GM10847 (cell line): ENCODE results near the gene UCK1.
A peak's percentile ranks its signal among the peaks of the same experiment; 100 is the strongest.

Source experiments
- POLR2A ChIP-seq: IDR thresholded peaks from 2 replicates; pipeline ENCODE4 v1.6.1; 2011; ENCODE audit not compliant: insufficient read length; ENCODE audit errors: extremely low read depth

Gene UCK1

DNA sequence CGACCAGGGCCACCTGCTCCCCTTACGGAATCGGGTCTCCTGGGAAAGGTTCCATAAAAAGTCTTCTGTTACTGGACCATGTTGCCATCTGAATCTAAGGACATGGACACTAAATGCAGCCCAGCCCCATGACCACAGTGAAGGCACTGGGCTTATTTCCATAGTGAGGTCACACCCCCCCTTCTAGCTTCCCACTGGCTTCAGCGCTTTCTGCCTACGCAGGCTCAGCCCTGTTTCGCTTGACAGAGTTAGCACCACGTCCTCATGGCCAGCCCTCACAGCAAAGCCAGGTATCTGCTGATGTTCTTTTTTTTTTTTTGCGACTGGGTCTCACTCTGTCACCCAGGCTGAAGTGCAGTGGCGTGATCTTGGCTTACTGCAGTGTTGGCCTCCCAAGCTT is 14.1 kb downstream of the UCK1 start:
- no peak for TF ChIP-seq POLR2A

DNA sequence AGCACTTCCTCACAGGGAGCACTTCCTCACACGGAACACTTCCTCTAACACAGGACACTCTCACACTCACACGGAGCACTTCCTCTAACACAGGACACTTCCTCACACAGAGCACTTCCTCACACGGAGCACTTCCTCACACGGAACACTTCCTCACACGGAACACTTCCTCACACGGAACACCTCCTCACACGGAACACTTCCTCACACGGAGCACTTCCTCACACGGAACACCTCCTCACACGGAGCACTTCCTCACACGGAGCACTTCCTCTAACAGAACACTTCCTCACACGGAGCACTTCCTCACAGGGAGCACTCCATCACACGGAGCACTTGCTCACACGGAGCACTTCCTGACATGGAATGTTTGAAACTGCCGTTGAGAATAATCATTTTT is 15.0 kb downstream of the UCK1 start:
- TF ChIP-seq POLR2A = no peak

DNA sequence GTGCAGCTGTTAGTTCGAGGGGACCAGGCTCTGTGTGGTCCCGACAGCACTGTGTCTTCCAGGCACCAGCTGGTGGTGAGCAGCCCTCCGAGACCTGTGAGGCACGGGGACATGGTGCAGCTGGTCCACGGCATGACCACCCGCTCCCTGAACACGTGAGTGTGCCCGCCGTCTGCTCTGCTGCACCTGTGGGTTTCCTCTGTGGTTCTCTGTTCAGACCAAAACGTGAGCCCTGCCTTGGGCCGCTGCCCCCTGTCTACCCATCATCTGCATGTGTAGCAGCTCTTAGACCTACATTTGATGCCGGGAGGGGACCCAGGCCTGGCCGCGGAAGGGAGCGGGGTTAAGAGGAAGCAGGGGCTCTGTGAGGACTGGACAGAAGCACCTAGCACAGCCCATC is 17.9 kb downstream of the UCK1 start:
- TF ChIP-seq POLR2A = no peak

DNA sequence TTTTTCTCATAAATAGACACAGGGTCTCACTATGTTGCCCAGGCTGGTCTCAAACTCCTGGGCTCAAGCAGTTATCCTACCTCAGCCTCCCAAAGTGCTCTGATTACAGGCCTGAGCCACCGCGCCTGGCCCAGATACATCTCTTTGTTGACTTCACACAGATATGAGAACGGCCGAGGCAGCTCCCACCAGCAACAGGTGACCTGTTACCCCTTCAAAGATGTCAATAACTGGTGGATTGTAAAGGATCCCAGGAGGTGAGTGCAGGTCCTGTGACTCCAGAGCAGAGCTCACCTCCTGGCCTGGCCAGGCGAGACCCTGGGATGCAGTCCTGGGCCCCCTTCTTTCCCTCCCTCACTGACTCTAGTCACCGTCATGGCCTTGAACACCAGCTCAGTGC is 19.2 kb downstream of the UCK1 start:
- TF ChIP-seq POLR2A = no peak

DNA sequence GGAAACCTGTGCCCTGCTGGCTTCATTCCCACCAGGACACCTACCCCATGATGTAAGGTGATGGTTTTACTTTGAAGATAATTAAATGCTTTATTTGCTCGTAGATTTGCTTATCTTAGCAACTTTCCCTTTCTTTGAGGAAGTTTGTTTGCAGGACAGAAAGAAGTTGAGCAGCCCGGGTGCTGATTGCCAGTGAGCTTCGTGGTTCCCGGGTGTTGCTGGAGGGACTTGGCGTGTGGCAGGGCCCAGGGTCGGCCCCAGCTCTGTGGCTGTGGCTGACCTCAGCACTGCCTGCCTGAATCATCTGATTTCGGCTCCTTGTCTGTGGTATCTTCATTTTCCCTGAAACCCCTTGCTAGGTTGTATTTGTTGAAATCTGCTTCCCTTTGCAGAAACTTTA is 19.6 kb downstream of the UCK1 start:
- no peak for TF ChIP-seq POLR2A

DNA sequence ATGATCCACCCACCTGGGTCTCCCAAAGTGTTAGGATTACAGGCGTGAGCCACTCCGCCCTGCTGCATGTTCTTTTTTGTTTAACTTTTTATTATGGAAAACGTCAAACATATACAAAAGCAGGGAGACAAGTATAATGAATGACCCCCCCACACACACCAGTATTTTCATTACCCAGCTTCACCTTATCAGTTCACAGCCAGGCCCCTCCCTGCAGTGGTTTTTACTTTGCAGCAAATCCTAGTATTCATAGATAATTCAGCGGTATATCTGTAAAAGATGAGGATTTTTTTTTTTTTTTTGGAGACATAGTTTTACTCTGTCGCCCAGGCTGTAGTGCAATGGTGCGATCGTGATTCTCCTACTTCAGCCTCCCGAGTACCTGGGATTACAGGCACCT is 26.1 kb downstream of the UCK1 start:
- no peak for TF ChIP-seq POLR2A

DNA sequence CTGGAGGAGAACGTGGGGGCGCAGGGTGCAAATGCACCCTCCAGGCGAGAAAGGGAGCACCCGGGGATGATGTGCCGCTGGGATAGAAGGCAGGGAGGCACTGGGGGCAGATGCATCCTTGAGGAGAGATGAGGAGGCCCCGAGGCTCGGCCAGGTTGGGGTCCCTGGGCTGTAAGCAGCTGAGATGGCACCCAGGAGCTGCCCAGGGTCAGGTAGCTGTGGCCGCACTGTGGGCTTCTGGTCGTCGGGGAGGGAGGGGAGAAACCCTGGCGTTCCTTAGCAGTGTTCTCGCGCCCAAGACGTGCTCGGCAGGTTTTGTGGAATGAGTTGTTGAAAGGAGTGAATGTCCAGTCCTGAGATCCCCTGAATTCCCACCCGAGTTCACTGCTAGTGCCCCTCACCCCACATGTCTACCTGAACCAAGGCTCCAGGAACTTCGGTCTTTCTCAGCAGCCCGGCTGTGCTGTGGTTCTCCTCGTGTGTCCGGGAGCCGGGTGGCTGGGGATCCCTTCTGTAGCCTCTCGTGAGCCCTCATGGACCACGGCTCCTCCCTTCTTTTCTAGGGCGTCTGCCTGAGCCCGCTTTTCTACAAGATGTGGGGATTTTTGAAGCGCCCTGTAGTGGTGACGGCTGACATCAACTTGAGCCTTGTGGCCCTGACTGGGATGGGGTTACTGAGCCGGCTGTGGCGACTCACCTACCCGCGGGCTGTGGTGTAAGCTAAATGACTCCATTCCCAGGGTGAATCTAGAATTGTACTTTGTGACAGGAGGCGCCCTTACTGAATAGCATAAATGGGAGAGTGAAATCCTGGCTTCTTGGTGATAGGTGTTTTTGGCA is 27.2 kb downstream of the UCK1 start:
- no peak for TF ChIP-seq POLR2A

DNA sequence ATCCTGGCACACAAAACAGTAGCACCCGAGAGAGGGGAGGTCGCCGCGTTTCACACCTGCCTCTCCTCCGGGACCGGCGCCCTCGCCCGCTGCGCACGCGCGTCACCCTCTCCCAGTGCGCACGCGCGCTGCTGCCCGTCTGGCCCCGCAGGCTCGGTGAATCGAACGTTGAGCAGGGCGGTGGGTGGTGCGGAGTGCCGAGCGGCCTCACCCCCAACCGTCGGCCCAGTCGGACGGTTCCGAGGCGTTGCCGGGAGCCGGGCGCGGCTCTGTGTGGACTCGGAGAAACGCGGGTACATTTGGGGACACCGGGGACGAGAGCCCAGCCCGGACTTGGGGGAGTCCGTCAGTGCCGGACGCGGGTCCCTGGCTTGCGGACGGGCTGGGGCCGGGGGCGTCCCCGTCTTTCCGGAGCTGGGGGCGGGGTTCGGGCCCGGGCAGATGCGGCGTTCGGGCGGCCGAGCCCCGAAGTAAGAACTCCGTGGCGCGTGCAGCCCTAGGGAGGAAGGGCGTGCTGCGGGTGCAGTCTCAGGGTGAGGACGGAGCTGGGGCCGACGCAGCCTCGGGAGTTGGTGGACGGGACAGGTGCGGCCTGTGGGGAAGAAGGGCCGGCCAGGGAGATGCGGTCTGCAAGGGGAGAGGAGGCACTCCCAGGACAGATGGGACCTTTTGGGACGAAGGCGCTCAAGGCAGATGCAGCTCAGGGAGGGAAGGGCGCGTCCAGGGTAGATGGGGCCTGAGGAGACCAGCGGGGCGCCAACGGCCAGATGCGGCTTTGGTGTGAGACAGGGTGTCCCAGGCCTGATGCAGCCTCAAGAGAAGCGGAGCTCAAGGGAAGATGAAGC is 28.1 kb downstream of the UCK1 start, which contains the start of gene POMT1:
TSS of gene POMT1 (plus strand) at position 138 of the 845 bp plus-strand sequence. CDS start 1,301 bp downstream, outside the sequence.
- TF ChIP-seq POLR2A = peak; percentile 62

DNA sequence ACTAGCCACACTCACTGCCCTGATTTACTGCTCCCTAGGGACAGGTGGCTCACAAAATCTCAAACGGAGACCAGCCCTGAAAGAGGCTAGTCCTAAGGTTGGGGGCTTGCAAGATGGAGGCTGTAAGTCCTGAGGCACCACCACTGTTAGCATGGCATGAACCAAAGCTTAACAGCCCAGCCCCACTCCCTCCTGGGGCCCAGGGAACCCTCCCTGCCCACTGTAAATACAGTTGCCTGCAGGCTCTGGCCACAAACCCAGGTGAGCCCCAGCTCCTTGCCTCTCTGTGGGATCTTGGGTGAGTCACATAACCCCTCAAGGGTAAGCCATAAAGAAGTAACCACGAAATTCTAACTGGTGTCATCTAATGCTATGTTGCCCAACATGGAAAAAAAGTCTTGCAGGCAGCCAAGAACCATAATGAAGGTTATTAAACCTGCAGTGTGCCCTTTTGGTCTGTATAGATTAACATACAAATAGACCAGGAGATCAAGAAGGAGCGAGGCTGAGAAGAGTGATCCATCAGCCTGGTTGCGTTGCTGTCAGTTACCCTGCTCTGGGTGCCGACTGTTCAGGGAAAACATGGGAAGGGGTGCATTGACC is 30.0 kb downstream of the UCK1 start:
- TF ChIP-seq POLR2A = no peak

DNA sequence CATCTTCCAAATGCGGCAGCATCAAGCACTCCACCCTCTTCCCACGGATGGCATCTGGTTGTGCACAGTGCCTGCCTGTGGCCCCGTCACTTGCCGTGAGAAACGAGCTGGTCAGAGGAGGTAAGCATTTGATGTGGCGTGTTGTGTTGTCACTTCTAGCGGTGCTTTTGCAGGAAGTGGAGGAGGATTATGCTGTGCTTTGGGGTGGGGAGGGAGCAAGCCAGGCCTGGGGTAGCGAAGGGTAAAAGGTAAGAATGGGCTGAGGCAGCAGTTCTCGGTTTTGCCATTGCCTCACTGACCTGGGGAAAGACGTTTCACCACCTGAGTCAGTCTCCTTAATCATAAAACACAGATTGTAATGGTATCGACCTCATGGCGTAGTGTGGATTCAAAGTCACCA is 30.7 kb downstream of the UCK1 start:
- TF ChIP-seq POLR2A = no peak

DNA sequence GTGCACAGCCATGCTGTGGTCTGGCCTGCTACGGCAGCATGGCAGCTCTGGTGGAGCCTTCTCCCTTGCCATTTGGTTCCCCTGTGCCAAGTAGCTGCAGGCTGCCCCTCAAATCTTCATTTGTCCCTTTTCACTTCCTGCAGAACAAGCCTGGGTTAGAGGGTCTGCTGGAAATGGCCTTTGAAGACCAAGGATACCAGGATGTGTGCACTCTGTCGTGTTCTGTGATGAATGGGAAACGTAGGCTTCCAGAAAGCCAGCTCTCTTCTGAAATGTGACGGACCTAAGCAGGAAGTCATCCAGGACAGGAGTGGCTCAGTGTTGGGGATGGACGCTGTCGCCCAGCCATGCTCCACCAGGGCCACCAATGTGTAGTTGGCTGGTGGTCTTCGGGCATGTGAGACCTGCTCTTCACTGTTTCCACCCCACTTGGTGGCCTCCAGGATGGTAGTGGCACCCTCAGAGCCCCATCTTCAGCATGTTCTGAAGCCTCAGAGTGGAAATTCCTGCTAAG is 31.8 kb downstream of the UCK1 start:
- no peak for TF ChIP-seq POLR2A

DNA sequence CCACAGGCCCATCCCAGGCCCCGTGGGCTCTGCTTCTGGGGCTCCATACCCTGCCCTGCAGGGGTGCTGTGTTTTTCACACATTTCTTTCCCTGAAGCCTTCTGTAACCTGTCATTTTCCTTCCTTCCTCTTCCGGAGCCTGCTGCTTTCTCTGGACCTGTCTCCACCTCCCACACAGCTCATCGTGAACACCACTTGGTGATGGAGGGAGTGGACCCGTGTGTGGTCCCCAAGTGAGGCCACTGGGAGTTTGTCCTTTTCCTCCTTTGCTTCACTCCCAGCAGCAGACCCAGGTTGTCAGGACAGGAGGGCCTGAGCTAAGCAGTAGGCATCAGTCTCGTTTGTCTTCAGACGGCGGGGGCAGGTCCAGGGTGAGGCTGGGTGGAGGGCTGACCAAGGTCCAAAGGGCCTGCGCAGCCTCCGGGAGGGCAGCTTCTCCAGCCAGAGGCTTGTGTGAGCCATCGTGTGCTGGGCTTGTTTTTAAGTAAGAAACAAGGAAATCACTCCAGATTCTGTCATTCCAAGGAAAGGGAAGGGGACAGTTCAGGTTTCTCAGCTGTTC is 34.1 kb downstream of the UCK1 start:
- TF ChIP-seq POLR2A = no peak

DNA sequence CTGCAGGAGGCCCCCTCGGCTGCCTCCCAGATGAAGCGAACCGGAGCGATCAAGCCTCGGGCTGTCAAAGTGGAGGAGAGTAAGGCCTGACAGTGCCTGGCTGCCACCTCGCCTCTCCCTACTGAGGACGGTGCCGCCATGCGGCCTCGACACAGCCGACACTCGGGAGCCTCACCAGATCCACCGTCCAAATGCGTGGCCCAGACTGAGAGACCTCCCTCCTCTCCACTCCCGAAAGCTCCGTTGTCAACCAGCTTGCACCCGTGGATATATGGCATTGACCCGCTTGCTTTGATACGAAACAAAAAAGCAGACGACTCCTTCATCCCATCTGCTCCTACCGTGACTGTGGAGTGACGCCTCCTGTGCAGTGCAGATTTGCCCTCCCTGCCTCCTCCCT is 35.3 kb downstream of the UCK1 start:
- TF ChIP-seq POLR2A = no peak

DNA sequence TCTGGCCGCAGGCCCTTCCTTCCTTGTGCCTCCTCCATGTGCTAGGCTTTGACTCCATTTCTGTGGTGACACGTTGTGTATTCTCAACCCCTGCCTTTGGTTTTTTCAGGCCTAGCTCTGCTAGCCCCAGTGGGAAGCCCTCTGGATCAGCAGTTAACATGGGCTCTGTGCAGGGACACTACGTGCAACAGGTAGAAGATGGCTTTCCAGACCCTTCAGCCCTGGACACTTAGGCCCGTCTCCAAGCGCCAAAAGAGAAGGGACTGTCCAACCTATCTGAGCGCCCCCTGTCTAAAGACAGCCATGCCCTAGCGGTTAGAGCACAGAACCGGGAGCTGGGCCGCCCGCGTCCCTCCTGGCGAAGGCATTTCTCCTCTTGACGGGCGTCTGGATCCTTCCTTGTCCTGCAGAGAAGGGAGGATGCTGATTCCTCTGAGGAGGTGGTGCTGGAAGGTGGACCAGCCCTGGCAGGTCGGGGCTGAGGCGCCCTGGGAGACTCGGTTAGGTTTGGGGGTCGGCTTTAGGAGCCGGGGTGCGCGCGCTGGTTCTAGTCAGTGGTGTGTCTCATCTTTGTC is 36.7 kb downstream of the UCK1 start:
- no peak for TF ChIP-seq POLR2A

DNA sequence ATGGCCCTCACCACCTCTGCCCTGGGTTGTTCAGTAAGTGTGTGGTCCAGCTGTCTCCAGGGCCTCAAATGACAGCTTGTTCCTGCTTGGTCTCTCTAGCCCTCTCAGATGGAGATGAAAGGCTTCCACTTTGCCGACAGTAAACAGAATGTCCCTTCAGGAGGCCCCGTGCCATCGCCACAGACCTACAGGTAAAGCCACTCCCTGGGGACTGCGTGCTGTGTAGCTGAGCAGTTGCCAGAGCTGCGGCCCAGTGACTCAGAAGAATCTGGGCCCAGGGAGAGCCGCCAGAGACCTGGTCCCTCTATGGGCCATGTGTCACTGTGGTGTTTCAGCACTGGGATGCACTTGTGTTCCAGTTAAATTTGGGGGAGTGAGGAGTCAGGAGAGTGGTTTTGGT is 39.0 kb downstream of the UCK1 start:
- TF ChIP-seq POLR2A = no peak
